DLD1 (cell line): ENCODE results near the gene ASTN2.
"Not testable (repeated sequence)": the region's sequence is repeated elsewhere in the genome, so short reads cannot be mapped to it uniquely, and the experiment has no call there.

ENCODE experiments used
- in situ Hi-C: cut with HindIII; loops from 2 replicates; pipeline ENCODE4 v1.10.0; 2017; ENCODE audit warnings: low sequenced_read_pairs

ASTN2 gene

GRCh38 chr9:116718111-116718510 is 696.7 kb downstream of the ASTN2 start:
- in situ Hi-C loops = no loop called here

DNA sequence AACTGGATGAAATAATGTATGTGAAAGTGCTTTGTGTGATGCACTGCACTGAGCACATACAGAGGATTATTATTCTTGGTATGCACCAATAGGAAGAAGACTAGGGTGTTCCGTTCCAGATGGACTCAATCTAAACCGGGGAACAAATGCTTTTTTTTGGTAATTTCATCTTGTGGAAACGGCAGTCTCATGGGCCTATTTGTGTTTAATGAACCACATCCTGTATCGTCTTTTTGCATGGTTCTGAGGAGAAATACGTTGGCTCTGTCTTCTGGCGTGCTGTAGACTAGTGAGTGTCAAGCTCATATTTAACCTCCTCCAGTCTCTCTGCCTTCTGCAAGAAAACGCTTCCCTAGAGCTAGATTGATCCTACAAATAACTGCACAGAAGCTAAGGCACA is 697.7 kb downstream of the ASTN2 start:
- in situ Hi-C loops = no loop called here

- in situ Hi-C loops = no loop called here
These were observed 698.4 kb downstream of the ASTN2 start for GRCh38 chr9:116716438-116716837.

DNA sequence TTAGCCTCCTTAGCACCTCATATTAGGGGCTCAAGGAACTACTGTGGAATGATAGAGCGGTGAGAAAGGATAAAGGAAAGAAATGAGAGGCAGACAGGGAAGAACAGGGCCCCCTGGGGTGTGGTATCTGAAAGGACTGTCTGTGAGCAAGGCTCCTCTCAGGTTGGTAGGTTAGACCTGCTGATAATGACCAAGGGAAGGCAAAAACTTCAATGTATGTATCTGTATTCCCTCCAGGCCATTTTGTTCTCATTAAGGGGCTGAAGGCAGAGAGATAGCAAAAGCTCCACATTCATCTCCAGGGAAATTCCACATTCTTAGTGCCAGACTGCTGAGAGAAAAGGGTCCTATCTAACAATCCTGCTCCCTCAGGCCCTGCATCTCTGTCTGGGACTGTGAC is 699.1 kb downstream of the ASTN2 start:
- in situ Hi-C loops = no loop called here

DNA sequence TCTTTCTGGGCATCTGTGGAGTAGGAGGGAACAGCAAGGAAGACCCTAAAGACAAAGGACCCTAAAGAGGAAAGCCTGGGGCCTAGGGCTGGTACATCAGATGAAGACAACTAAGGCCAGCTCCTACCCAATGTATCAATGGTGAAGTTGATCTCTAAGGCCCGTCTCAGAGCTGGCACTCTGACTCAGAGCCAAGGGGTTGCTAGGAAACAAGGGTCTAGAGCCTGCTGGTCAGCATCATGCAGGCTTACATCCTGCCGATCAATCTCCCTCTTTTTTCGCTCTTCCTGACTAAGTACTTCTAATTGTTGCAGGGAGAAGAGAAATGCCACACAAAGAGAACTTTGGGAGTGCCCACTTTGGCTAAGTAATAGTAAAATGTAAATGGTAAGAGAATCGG is 701.6 kb downstream of the ASTN2 start:
- in situ Hi-C loops = no loop called here

DNA sequence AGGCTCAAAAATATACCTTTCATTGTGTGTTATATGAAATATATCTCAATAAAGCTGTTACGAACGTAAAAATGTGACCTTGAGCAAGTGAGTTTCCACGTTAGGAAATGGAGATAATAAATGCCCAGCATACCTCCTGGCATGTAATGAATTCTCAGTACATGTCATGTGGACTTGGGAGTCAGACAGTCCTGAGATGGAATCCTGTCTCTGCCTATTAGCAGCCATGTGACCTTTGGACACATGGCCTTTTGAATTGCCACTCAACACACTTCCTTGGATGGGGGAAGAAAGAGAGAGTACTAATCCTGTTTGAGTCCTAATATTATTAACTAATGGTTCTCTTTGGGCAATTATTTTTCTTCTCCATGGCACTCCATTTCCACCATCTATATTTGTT is 702.1 kb downstream of the ASTN2 start:
- in situ Hi-C loops = no loop called here

DNA sequence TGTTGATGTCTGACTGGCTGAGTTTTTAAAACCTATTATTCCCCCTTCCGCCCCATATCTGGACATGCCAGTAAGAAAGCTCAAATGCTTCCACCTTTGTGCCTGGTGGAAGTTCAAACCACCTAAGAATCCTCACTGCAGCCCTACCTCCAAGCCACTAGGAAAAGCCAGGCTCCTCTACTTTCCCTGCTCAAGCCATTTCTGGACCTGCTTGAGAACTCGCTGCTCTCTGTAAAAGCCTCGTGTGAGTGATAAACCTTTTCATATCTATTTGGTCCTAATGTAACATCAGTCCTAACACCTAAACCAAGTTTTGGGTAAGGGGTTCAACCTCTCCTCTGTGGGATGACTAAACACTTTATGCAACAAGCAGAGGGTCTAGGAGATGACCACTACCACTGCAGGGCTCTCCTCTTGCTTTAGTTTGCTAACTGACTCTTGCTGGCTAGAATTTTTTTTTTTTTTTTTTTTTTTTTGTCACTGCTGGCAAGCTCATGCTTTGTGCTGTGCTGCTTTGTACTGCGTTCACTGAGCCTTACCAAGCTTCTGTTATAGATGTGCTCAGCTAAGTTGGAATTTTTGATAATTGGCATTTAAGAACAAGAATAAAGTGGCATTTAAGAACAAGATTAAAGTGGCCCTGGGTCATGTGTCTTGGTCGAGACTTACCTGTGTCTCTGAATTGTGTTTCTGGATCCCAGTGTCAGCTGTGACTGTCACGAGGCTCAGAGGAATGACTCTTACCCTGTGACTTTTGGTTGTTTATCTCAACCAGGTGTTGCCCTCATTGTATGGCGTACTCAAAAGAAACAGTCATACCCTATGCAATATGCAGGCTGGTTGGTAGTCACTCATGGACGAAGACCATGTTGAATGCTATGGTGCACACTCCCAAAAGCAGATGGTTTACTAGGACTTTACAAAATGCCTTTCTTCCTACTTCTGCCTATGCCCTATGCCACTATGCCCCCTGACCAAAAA is 708.3 kb downstream of the ASTN2 start:
- in situ Hi-C loops = no loop called here

DNA sequence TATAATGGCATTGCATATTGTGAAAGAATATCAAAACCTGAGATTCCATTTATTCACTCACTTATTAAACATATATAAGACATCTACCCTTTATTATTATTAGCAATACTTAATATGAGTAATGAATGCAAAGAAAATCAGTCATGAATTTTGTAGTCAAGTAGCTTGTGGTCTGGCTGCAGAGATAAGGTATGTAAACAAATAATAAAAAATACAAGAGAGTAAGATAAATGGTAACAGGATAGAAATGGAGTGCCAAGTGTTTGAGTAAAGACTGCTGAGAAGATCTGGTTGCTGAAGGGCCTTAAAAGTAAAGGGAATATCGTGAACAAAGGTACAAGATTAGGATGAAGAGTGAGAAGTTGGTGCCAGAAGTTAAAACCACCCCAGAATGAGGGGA is 709.3 kb downstream of the ASTN2 start:
- in situ Hi-C loops = no loop called here

- in situ Hi-C loops = no loop called here
These were observed 710.4 kb downstream of the ASTN2 start for GRCh38 chr9:116704470-116704869.

GRCh38 chr9:116703634-116704033 is 711.2 kb downstream of the ASTN2 start:
- in situ Hi-C loops = no loop called here

DNA sequence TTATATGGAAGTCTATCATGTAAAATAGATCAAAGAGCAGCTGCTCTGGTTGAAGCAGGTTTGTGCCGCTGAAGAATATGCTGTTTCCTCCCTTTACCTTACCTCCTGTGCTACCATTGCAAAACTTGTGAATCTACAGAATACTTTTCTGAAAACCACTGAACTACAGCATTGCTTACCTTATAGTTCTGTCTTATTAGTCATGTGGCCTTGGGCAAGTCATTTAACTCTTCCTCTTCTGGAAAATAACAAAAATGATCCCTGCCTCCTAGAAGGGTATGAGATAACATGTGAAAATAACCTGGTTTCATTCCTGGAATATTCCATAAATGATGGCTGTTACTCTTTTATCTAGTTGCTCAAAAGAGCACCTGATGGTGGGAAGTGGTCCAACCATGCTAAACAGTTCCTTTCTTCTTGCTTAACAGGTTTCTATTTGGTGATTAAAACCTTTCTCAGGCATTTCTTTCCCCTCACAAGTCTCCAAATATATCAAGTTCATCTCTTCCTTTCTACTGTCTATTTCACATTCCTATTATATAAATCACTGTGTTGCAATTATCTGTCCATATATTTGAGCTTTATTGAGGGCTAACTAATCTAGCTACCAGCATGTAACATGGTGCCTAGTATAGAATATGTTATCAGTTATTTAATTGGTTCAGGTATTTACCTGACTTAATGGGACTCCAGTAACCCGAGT is 712.8 kb downstream of the ASTN2 start:
- in situ Hi-C loops = no loop called here

DNA sequence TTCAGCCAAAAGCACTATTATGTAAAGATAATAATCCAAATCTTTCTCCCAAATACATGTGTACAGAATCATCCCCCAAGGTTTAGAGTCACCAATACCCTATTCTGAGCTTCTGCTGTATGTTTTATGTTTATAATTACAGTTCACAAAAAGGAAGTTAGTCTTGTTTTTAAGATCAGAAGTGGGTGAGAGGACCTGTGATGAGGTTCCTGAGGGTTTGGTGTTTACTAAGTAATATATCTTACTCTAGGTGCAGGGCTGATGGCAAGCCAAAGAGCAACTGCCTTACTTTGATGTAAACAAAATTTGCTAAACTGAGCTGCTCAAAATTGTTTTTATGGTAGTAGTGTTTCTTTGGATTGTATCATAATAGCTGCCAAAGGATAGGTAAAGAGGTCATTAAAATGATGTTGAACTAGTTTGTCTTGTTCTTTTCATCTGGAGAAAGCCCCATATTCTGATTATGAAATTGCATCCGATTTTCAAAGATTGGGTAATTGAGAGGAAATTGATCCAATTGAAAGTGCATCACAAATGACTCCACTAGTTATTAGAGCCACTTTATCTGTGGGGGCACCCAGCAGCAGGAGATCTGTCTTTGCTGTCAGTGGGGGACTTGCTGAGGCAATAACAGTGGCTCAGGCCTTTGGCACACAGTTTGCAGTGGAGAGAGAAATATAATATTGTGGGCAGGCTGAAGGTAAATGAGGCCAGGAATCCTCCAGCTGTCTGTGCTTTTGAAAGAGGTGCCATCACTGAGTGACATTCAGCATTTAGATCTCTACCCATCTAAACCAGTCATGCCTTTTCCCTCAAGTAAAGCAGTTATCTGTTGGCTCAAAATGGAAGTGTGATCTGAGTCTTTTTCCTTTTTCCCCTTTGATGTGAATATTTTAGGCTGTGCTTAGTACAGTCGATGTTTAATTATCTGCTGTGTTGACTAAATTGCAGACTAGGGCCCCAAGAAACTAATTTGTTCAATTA is 713.7 kb downstream of the ASTN2 start:
- in situ Hi-C loops = no loop called here

GRCh38 chr9:116700279-116700678 is 714.6 kb downstream of the ASTN2 start:
- in situ Hi-C loops = no loop called here

GRCh38 chr9:116697887-116698286 is 717.0 kb downstream of the ASTN2 start:
- in situ Hi-C loops = no loop called here

DNA sequence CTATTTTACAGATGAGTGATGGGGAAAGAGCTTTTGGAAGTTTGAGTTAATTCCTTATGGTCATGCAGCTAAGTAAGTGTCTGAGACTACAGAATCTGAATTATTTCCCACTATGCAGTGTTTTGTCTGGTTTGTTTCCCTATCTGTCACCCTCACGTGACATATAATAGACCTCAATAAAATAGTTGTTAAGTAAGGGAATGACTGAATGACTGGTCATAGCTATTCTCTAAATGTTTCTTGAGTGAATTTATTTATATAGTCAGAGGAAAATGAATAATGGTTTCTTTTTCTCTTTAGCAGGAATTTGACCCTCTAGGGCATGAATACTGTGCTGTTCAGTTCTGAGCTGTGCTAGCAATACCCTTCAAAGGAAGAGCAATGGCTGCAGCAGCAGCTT is 717.5 kb downstream of the ASTN2 start:
- in situ Hi-C loops = no loop called here

DNA sequence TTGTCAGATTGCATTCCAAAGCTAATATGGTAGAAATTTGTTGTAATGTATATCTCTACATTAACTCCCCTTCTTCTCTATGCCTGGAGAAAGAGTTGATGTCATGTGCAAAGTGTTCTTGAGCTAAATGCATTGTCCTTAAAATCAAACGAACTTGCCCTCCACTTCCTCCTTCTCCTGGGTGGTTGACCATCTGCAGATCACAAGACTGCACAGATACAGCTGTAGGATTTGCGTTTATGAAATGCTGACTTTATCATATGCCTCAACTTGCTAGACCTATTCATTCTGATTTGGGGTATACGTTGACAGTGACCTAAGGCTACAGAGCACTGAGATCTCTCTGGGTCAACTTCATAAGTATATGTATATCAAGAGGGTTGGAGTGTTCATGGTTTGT is 719.4 kb downstream of the ASTN2 start:
- in situ Hi-C loops = no loop called here

GRCh38 chr9:116694785-116695291 is 720.0 kb downstream of the ASTN2 start:
- in situ Hi-C loops = no loop called here

DNA sequence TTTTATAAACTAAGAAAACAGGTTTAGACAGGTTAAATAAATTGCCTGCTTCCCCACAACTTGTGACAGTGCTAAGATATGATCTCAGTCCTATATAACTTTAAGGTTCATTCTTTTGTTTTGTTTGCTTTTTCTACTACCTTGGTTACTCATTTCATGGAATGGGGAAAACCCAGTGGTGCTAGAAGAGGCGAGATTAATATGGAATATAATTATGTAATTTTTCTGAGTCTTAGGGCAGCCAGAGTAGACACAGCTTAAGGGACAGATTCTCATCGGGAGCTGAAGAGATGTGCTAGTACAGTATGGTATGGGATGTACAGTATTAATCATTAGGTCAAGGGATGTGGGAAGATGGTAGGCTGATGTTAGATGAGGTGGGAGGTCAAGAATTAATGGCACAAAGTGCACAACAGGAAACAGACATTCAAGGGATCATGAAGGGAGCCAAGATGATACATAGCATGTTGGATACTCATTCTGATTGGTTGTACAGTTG is 721.6 kb downstream of the ASTN2 start:
- in situ Hi-C loops = no loop called here

- in situ Hi-C loops = no loop called here
These were observed 722.2 kb downstream of the ASTN2 start for GRCh38 chr9:116692616-116693015.

- in situ Hi-C loops = no loop called here
These were observed 723.2 kb downstream of the ASTN2 start for GRCh38 chr9:116691607-116692006.

GRCh38 chr9:116690805-116691204 is 724.1 kb downstream of the ASTN2 start:
- in situ Hi-C loops = not testable (repeated sequence)
